ENCODE data around the gene TICAM1.
"Not testable (repeated sequence)": the region's sequence is repeated elsewhere in the genome, so short reads cannot be mapped to it uniquely, and the experiment has no call there.

TICAM1 gene

DNA sequence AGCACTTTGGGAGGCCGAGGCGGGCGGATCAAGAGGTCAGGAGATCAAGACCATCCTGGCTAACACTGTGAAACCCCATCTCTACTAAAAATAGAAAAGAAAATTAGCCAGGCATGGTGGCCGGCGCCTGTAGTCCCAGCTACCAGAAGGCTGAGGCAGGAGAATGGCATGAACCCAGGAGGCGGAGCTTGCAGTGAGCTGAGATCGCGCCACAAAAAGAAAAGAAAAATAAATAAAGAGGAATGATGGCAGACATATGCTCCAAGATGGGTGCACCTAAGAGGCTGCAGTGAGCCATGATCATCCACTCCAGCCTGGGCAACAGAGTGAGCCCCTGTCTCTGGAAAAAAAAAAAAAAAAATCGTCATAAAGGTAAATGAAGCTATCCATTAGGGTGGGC, 14.5 kb upstream of the TICAM1 start:
- in situ Hi-C loops (cut with MboI; ENCODE audit: low sequenced_read_pairs): not testable (repeated sequence)

GRCh38 chr19:4844348-4845179, 13.1 kb upstream of the TICAM1 start:
- in situ Hi-C loops (cut with MboI; ENCODE audit: low sequenced_read_pairs): no loop called here

GRCh38 chr19:4843647-4843965, 12.1 kb upstream of the TICAM1 start:
- in situ Hi-C loops (cut with MboI; ENCODE audit: low sequenced_read_pairs): no loop called here

DNA sequence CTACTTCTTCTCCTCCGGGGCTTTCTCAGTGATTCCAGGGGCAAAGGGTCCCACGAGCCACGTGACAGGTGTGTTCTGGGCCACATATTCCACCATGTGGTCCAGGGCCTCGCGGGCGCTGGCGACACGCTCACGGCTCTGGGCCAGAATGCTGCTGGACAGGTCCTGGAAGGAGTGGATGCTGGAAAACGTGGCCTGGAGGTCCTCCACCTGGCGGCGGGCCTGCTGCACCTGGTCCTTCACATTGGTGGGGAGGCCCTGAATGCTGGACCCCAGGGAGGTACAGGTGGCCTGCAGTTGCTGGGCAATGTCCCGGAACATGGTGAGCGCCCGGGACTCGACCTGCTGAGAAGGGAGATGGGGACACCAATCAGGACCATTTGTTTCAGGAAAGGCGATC, 7.7 kb upstream of the TICAM1 start:
- in situ Hi-C loops (cut with MboI; ENCODE audit: low sequenced_read_pairs): no loop called here

DNA sequence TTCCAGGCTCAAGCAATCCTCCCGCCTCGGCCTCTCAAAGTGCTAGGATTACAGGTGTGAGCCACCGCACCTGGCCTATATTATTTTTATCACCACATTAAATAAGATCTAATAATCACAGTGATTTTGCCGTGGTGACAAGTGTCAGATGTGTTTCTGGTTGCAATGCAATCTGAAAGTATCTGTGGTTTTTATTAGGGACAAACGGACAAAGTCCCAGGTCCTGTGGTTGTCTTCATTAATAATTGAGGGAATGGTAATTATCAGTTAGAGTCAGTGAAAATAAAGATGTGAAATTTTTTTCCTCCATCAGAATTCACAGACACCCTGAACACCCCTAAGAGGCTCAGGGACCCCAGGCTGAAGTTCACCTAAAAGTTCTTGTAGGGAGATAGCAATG, 1.3 kb upstream of the TICAM1 start:
- in situ Hi-C loops (cut with MboI; ENCODE audit: low sequenced_read_pairs): no loop called here

- in situ Hi-C loops (cut with MboI; ENCODE audit: low sequenced_read_pairs): not testable (repeated sequence)
Measured at GRCh38 chr19:4831979-4832340, 448 bp upstream of the TICAM1 start.

DNA sequence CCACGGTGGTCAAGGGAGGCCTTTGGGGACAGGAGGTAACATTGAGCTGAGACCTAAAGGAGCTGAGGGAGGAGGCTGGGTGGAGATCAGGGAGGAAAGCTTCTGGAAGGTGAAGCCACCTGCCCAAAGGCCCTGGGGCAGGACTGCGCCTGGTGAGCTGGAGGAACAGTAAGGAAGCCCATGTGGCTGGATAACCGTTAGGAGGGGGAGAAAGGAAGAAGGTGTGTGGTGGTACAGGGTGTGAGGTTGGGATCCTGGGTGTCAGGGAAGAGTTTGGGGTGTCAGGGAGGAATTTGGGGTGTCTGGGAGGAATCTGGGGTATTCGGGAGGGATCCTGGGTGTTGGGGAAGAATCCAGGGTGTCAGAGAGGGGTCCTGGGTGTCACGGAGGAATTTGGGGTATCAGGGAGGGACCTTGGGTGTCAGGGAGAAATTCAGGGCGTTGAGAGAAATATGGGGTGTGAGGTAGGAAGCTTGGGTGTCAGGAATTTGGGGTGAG, 695 bp downstream of the TICAM1 start:
- in situ Hi-C loops (cut with MboI; ENCODE audit: low sequenced_read_pairs): no loop called here

DNA sequence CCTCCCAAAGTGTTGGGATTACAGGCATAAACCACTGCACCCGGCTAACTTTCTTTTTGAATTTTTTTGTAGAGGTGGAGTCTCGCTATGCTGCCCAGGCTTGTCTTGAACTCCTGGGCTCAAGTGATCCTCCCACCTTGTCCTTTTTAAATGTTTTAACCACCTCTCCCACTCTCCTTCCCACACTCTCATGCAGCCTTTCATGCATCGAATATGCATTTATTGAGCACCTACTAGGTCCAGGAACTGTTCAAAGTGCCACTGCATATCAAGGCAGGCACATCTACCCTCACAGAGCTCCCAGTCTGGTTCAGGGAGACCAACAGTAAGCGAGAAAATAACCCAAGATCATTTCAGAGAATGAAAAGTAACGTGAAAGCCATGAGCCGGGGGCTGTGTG, 1.2 kb downstream of the TICAM1 start:
- in situ Hi-C loops (cut with MboI; ENCODE audit: low sequenced_read_pairs): no loop called here

DNA sequence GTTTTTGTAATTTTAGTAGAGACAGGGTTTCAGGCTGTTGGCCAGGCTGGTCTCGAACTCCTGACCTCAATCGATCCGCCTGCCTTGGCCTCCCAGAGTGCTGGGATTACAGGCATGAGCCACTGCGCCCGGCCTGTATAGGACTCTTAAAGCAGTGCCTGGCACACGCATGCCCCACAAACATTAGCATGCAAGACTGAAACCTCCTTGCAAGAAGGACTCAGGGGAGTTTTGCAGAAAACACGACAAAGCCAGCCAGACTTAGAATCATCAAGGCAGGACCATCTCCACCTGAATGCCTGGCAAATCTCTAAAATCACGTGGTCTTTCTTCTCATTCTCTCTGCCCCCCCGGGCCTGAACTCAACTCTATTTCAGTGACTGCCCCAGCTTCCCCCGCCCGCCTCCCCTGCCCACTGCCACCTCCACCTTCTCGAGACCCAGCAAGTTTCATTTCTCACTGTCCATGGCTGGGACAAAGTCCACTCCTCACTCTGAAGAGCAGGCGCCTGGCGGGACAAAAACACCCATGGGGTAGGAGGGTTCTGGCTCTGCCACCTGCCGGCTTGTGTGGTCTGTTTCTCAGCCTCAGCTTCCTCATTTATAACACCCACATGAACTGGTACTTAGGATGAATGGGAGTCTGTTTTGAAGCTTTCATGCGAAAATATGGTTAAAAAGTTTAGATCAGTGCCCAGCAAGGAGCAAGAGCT, 2.4 kb downstream of the TICAM1 start:
- in situ Hi-C loops (cut with MboI; ENCODE audit: low sequenced_read_pairs): no loop called here

DNA sequence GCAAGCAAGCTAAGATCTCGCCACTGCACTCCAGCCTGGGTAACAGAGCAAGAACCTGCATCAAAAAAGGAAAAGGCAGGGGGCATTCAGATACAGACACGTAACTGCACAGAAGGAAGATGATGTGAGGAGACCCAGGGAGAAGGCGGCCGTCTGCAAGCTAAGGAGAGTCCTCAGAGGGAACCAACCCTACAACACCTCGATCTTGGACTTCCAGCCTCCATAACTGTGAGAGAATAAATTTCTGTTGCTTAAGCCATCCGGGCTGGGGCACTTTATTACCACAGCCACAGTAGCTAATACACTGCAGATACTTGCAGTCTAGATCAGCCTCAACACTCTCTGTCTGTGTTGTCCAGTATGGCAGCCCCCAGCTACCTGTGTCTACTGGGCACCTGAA, 7.9 kb downstream of the TICAM1 start:
- in situ Hi-C loops (cut with MboI; ENCODE audit: low sequenced_read_pairs): no loop called here

- in situ Hi-C loops (cut with MboI; ENCODE audit: low sequenced_read_pairs): not testable (repeated sequence)
Measured at GRCh38 chr19:4822354-4822753, 9.2 kb downstream of the TICAM1 start.

DNA sequence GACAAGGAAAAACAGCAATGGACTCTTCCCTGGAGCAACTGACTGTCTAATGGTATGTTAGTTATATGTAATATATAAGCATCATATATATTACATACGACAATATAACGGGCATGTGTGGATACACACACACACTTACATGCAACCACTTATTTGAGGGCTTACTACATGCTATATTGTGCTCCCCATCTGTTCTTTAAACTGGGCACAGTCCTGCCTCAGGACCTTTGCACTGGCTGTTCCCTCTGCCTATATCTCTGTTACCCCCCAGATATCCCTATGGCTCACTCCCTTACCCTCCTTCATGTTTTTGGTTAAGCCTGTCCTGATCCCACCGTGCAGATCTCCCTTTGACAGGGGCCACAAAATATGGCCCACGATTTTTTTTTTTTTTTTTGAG, 10.2 kb downstream of the TICAM1 start:
- in situ Hi-C loops (cut with MboI; ENCODE audit: low sequenced_read_pairs): no loop called here

DNA sequence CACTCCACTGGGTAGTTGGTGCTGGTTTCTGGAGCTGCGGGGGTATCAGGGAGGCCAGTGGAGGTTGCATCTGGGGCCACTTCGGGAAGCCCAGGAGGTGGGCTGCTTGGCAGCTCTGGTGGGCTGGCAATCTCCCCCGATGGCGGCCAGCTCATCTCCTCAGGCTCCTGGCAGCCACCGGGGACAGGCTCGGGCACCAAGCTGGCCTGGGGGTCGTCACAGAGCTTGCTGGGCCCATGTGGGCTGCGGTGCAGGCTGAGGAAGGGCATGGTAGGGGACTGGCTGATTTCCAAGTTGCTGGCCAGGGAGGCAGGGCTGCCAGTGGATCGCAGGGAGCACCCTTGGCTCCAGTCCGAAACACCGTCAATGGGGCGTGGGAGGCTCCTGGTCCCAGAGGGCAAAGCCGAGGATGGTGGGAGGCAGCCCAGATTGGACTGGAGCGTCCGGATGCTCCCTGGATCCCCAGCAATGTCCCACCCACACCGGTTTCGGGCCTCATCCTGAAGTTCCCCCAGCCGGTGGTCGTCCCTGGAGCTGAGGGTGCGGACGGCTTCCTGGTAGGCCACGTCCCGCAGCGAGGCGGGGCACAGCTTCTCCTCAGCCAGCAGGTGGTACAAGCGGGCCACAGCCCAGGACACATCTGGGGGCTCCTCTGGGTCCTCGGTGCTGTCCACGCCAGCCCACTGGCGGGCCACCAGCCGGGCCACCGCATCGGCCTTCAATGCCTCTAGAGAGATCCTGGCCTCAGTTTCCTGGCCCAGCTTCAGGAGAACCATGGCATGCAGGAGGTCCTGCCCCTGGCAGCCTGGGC, 13.8 kb downstream of the TICAM1 start:
- in situ Hi-C loops (cut with MboI; ENCODE audit: low sequenced_read_pairs): no loop called here

DNA sequence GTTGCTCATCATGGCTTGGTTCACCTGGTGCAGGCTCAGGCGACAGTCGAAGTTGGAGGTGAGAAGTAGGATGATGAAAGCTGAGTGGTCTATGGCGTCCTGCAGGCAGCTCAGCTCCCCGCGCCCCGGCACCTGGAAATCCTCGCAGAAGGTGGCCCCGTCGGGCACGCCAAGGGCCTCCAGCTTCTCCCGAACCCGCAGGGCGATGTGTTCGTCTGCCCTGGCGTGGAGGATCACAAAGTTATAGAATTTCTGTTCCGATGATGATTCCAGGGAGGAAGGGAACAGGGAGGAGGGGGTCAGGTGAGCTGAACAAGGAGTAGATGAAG, 14.6 kb downstream of the TICAM1 start:
- in situ Hi-C loops (cut with MboI; ENCODE audit: low sequenced_read_pairs): no loop called here

DNA sequence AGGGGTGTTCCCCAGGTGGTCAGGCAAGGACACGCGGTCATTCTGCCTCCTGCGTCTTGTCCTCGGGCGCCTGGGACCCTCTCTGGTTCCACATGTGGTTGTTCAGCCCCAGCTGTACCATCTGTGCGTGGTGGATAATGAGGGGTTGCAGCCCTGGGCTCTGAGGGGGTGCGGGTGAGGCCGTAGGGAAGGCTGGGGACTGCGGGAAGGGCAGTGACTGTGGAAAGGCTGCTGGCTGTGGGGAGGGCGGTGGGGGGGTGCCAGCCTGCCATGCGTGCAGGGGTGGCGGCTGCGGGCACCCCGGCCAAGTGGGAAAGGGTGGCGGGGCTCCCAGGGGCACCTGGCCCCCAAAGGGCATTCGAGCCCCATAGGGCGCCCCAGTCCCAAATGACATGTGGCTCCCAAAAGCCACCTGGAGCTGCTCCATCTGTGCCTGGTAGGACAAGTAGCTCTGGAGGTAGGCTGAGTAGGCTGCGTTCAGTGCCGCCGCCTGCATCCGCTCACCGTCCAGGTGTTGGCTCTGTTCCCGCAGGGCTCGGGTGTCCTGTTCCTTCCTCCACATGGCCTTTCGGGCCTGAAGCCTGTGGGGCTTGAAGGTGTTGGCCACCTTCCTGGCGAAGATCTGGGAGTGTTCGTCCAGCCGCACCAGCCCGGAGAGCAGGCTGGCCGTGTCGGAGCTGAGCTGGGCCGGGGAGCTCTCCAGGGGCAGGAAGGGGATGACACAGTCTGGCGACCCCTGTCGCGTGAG, 15.1 kb downstream of the TICAM1 start:
- in situ Hi-C loops (cut with MboI; ENCODE audit: low sequenced_read_pairs): no loop called here

DNA sequence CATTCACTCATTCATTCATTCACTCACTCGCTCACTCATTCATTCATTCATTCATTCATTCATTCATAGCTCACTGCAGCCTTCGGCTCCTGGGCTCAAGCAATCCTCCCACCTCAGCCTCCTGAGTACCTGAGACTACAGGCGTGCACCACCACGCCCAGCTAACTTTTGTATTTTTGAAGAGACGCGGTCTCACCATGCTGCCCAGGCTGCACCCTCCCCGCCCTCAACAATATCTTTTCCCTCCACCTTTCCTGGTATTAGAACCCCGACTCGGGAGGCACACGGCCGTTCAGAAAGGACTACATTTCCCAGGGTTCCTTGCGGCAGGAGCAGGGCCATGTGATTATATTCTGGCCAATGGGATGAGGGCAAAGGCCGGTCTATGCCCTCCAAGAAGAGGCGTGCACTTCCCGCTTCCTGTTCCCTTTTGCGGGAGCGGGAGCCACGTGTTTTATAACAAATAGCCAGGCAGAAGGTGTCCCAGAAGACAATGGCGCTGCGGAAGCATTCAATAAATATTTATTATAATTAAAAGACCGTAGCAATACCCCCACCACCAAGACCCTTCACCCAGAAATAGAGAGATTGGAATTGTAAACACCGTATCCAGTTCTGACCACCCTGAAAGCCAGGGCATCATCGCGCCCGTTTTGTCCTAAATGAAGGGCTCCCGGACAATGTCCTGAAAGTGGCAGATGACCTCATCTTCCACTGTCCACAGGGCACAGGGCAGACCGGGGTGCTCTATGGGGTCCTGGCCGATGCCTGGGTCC, 15.9 kb downstream of the TICAM1 start:
- in situ Hi-C loops (cut with MboI; ENCODE audit: low sequenced_read_pairs): no loop called here

DNA sequence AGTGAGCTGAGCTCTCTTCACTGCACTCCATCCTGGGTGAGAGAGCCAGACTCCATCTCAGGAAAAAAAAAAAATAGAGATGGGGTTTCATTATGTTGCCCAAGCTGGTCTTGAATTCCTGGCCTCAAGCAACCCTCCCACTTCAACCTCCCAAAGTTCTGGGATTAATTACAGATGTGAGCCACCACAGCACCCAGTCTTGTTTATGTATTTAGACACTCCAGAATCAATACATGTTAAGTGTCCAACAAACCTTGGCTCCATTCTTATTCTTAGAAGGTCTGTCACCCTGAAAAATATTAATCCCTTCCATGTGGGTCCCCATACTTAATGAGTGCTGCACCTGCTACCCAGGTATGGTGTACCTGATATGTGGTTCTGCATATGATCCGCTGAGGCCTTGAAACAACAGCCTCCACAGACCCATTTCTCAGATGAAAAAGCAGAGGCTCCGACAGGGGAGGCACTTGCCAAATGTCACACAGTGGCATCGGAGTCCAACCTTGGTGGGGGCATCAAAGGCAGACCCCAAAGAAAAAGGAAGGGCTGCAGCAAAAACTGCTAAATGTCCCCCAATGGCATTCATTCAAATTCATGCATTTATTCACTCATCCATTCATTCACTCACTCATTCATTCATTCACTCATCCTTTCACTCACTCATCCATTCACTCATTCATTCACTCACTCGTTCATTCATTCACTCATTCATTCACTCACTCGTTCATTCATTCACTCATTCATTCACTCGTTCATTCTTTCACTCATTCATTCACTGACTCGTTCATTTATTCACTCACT, 16.7 kb downstream of the TICAM1 start:
- in situ Hi-C loops (cut with MboI; ENCODE audit: low sequenced_read_pairs): no loop called here

GRCh38 chr19:4811328-4812131, 20.0 kb downstream of the TICAM1 start:
- in situ Hi-C loops (cut with MboI; ENCODE audit: low sequenced_read_pairs): no loop called here

- in situ Hi-C loops (cut with MboI; ENCODE audit: low sequenced_read_pairs): no loop called here
Measured at GRCh38 chr19:4807188-4807587, 24.3 kb downstream of the TICAM1 start.
